Measurements from ENCODE around the gene SYS1. TPM values are rescaled to one million over a fixed set of nuclear protein-coding genes. Genes with fewer than 3 reads are reported as not detected.

The SYS1 gene
- total RNA-seq, 1 donor from 2014 or later = 25.2 TPM

DNA sequence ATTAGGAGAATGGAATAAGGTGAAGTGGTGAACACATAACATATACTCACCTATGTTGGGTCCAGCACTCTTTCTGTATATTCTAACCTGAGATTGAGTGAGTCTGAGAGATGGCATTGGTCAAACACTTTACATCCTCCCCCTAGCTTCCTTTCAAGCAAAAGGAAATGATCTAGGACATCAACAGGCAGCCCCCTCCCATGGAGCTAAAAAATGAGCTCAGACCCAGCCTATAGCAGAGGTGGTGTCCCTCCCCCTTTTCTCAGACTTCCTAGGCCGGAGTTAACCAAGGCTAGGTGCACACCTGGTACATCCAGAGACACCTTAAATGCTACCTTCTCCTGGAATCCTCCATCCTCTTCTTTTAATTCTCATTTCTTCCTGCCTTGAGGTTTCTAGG is 9.2 kb upstream of the SYS1 start:
- FAIRE-seq (no peak), DNase-seq (ENCODE audit: low read depth) (no peak)
- Mint-ChIP-seq H3K4me1 (ENCODE audit: low read depth, unreplicated experiment) (peaks cover 36% of the 10 kb centered on the region), H3K36me3 (ENCODE audit: low read depth, unreplicated experiment) (no peaks in the 10 kb centered on the region), H3K4me3 (ENCODE audit: unreplicated experiment) (no peak overlapping the region), H3K27me3 (ENCODE audit: low read depth, unreplicated experiment) (no peaks in the 10 kb centered on the region), H3K27ac (ENCODE audit: unreplicated experiment) (peak overlapping the region; percentile 75), H3K9me3 (ENCODE audit: unreplicated experiment) (no peaks in the 10 kb centered on the region)
- TF ChIP-seq, protein P1, sequence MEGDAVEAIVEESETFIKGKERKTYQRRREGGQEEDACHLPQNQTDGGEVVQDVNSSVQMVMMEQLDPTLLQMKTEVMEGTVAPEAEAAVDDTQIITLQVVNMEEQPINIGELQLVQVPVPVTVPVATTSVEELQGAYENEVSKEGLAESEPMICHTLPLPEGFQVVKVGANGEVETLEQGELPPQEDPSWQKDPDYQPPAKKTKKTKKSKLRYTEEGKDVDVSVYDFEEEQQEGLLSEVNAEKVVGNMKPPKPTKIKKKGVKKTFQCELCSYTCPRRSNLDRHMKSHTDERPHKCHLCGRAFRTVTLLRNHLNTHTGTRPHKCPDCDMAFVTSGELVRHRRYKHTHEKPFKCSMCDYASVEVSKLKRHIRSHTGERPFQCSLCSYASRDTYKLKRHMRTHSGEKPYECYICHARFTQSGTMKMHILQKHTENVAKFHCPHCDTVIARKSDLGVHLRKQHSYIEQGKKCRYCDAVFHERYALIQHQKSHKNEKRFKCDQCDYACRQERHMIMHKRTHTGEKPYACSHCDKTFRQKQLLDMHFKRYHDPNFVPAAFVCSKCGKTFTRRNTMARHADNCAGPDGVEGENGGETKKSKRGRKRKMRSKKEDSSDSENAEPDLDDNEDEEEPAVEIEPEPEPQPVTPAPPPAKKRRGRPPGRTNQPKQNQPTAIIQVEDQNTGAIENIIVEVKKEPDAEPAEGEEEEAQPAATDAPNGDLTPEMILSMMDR (IDR thresholded peaks at IDR 0.05; ENCODE audit: insufficient read depth, low read depth, low read length) = no peak
- no peak for TF ChIP-seq EZH2 (IDR thresholded peaks at IDR 0.05; ENCODE audit: insufficient read depth, low read length)
- Histone ChIP-seq H3K79me2 (ENCODE audit: insufficient read depth, low read length) (no peaks in the 10 kb centered on the region), H3K4me1 (ENCODE audit: insufficient read depth, low read length) (peaks cover 40% of the 10 kb centered on the region), H2AFZ (ENCODE audit: low read depth, low read length) (no peak overlapping the region), H3K9me3 (ENCODE audit: insufficient read depth, low read depth, low read length) (no peaks in the 10 kb centered on the region), H3K4me3 (ENCODE audit: insufficient read depth, low read depth, low read length) (no peak overlapping the region), H3K9ac (ENCODE audit: low read length) (no peak overlapping the region), H3K4me2 (ENCODE audit: low read length) (peak overlapping the region; percentile 63), H3K27me3 (ENCODE audit: insufficient read depth, low read length) (no peaks in the 10 kb centered on the region), H3K36me3 (ENCODE audit: insufficient read depth, low read length) (no peaks in the 10 kb centered on the region), H4K20me1 (ENCODE audit: insufficient read depth, low read length) (no peaks in the 10 kb centered on the region), H3K27ac (ENCODE audit: low read depth, low read length) (no peak overlapping the region)

GRCh38 chr20:45354423-45355208 is 8.3 kb upstream of the SYS1 start:
- H3K36me3 Mint-ChIP-seq (ENCODE audit: low read depth, unreplicated experiment) = no peaks in the 10 kb centered on the region
- H3K4me3 ChIP-seq (ENCODE audit: insufficient read depth, low read depth, low read length) = no peak overlapping the region

More at GRCh38 chr20:45354423-45355208, 8.3 kb upstream of the SYS1 start:
- FAIRE-seq (no peak), DNase-seq (ENCODE audit: low read depth) (peak; percentile 95)
- Histone ChIP-seq H3K36me3 (ENCODE audit: insufficient read depth, low read length) (no peaks in the 10 kb centered on the region), H3K4me1 (ENCODE audit: insufficient read depth, low read length) (peaks cover 47% of the 10 kb centered on the region), H3K9ac (ENCODE audit: low read length) (peak overlapping the region; percentile 1), H3K27ac (ENCODE audit: low read depth, low read length) (peak overlapping the region; percentile 52), H3K4me2 (ENCODE audit: low read length) (peak overlapping the region; percentile 63), H4K20me1 (ENCODE audit: insufficient read depth, low read length) (no peaks in the 10 kb centered on the region), H3K27me3 (ENCODE audit: insufficient read depth, low read length) (no peaks in the 10 kb centered on the region), H2AFZ (ENCODE audit: low read depth, low read length) (no peak overlapping the region), H3K79me2 (ENCODE audit: insufficient read depth, low read length) (no peaks in the 10 kb centered on the region), H3K9me3 (ENCODE audit: insufficient read depth, low read depth, low read length) (no peaks in the 10 kb centered on the region)
- Mint-ChIP-seq H3K4me1 (ENCODE audit: low read depth, unreplicated experiment) (peaks cover 44% of the 10 kb centered on the region), H3K27me3 (ENCODE audit: low read depth, unreplicated experiment) (no peaks in the 10 kb centered on the region), H3K27ac (ENCODE audit: unreplicated experiment) (peak overlapping the region; percentile 75), H3K9me3 (ENCODE audit: unreplicated experiment) (no peaks in the 10 kb centered on the region), H3K4me3 (ENCODE audit: unreplicated experiment) (peak overlapping the region; percentile 64)
- TF ChIP-seq EZH2 (IDR thresholded peaks at IDR 0.05; ENCODE audit: insufficient read depth, low read length) = no peak
- TF ChIP-seq, protein P1 (IDR thresholded peaks at IDR 0.05; ENCODE audit: insufficient read depth, low read depth, low read length) = no peak
